HCT116 (cell line): ENCODE results near the gene CTIF.

Source experiments
- CEBPB ChIP-seq: IDR thresholded peaks from 2 replicates; pipeline ENCODE4 v1.6.1; 2012; ENCODE audit warnings: low read depth
- EZH2 ChIP-seq: fragments of 200-600 bp; sonication (generic); IDR thresholded peaks from 2 replicates; pipeline ENCODE4 v1.6.1; 2017; ENCODE audit warnings: antibody characterized with exemption, mixed run types
- POLR2AphosphoS5 ChIP-seq: IDR thresholded peaks from 2 replicates; pipeline ENCODE4 v1.6.1; 2011; ENCODE audit warnings: mild to moderate bottlenecking, low read depth, low read length, moderate library complexity
- TF ChIP-seq, protein P1 (sequence below), 3 experiments: fragments of 200-600 bp in 1 of 3; sonication (generic) in 1 of 3; IDR thresholded peaks in 2 of 3; conservative IDR thresholded peaks in 1 of 3; 2 replicates each; pipeline ENCODE4 v1.5.1; 2012 to 2017; ENCODE audit warnings: low read depth in 2 of 3, low read length in 2 of 3, antibody characterized with exemption in 1 of 3, borderline replicate concordance in 1 of 3, control low read depth in 1 of 3, mild to moderate bottlenecking in 1 of 3, mixed read lengths in 1 of 3, mixed run types in 1 of 3, moderate library complexity in 1 of 3; ENCODE audit not compliant: insufficient read depth in 1 of 3
- TF ChIP-seq, protein P2 (sequence below): IDR thresholded peaks from 2 replicates; pipeline ENCODE4 v1.6.1; 2012

DNA sequence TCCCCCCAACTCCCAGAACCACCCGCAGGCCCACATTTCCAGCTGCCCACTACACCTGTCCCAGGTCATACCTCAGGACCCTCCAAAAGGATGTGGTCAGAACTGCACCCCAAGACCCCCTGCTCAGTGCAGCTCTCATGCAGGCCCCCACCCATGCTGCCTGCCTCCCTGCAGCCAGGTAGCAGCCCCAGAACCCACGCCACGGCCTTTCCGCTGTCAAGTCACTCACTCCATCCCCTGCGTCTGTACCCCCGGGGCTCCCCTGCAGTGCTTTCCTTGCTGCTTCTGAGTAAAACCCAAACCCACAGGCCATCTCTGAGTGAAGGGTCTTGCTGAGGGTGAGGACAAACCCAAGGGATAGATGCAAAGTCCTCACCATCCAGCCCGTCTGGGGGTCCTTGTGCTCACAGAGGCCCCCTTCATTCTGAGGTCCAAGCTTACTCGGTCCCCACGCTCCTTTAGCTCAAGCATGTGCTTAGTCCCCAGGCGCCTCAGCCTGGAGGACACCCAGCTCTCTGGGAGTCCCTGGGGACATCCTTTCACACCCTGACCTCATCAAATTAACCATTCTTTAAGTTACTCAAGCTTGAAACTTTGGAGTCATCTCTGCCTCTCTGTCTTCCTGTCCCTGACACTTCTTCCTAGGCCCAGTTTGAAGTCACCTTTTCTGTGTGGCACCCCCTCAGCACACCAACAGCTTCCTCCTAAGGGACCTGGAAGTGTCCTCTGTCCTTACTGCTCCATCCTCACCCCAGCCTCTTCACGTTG is 281.8 kb downstream of the CTIF start:
- TF ChIP-seq POLR2AphosphoS5 = no peak
- TF ChIP-seq, protein P1, sequence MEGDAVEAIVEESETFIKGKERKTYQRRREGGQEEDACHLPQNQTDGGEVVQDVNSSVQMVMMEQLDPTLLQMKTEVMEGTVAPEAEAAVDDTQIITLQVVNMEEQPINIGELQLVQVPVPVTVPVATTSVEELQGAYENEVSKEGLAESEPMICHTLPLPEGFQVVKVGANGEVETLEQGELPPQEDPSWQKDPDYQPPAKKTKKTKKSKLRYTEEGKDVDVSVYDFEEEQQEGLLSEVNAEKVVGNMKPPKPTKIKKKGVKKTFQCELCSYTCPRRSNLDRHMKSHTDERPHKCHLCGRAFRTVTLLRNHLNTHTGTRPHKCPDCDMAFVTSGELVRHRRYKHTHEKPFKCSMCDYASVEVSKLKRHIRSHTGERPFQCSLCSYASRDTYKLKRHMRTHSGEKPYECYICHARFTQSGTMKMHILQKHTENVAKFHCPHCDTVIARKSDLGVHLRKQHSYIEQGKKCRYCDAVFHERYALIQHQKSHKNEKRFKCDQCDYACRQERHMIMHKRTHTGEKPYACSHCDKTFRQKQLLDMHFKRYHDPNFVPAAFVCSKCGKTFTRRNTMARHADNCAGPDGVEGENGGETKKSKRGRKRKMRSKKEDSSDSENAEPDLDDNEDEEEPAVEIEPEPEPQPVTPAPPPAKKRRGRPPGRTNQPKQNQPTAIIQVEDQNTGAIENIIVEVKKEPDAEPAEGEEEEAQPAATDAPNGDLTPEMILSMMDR (IDR thresholded peaks at IDR 0.05 in 2 of 3, conservative IDR thresholded peaks at IDR 0.05 in 1 of 3; ENCODE audit: borderline replicate concordance in 1 of 3, insufficient read depth in 1 of 3, low read depth in 2 of 3, low read length in 2 of 3) = no peak
- no peak for TF ChIP-seq EZH2
- TF ChIP-seq, protein P2, sequence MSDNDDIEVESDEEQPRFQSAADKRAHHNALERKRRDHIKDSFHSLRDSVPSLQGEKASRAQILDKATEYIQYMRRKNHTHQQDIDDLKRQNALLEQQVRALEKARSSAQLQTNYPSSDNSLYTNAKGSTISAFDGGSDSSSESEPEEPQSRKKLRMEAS = no peak
- no peak for TF ChIP-seq CEBPB
